NCI-H2227 (cell line): Measurements from ENCODE around the gene CHD9.
"Not testable (repeated sequence)": the region's sequence is repeated elsewhere in the genome, so short reads cannot be mapped to it uniquely, and the experiment has no call there.

Experiments
- DNase-seq: peaks from one replicate; lab custom pipeline; 2025; ENCODE audit not compliant: unreplicated experiment; lab: John Stamatoyannopoulos, UW

The CHD9 gene

GRCh38 chr16:53048139-53048915, 6.5 kb upstream of the CHD9 start:
- DNase-seq: no peak

DNA sequence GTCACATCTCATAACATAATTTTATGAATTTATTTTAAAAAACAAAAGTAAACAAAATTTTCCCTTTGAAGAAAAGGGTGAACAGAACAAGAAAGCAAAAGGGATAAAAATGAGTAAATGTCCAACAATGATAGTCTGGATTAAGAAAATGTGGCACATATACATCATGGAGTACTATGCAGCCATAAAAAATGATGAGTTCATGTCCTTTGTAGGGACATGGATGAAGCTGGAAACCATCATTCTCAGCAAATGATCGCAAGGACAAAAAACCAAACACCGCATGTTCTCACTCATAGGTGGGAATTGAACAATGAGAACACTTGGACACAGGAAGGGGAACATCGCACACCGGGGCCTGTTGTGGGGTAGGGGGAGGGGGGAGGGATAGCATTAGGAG, 3.5 kb upstream of the CHD9 start:
- not testable (repeated sequence) for DNase-seq

DNA sequence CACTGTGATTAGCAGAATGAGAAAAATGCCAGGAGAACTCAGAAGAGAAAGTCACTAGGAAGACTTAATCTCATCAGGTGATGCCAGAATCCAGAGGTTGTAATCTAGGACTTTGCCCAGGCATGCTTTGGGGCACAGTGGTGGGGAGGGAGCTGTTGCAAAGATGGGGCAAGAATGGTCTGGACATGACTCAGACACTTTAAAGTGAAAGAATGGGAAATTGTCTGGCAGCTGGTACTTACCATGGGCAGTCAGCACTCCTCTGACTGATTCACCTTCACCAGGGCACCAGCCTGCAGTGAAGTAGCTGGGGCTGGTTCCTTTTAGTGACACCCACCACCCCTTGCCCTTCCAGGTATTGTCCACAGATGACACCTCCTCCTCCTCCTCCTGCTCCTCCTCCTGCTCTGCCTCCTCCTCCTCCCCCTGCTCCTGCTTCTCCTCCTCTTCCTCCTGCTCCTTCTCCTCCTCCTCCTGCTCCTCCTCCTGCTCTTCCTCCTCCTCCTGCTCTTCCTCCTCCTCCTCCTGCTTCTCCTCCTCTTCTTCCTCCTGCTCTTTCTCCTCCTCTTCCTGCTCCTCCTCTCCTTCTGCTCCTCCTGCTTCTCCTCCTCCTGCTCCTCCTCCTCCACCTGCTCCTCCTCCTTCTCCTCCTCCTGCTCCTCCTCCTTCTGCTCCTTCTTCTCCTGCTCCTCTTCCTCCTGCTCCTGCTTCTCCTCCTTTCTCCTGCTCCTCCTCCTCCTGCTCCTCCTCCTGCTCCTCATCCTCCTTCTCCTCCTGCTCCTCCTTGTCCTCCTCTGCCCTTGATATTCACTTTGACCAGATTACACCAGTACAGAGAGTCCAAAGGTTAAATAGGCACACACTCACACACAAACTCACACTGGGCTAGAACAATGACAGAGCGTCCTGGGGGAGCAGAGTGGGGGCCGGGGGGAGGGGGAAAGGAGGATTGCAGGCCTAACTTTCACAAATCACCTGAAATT, 2.0 kb upstream of the CHD9 start, which contains the start of gene CHD9NB:
TSS of gene CHD9NB (minus strand) at position 379 of the 983 bp plus-strand sequence. CDS start 8,739 bp downstream, outside the sequence.
- no peak for DNase-seq

DNA sequence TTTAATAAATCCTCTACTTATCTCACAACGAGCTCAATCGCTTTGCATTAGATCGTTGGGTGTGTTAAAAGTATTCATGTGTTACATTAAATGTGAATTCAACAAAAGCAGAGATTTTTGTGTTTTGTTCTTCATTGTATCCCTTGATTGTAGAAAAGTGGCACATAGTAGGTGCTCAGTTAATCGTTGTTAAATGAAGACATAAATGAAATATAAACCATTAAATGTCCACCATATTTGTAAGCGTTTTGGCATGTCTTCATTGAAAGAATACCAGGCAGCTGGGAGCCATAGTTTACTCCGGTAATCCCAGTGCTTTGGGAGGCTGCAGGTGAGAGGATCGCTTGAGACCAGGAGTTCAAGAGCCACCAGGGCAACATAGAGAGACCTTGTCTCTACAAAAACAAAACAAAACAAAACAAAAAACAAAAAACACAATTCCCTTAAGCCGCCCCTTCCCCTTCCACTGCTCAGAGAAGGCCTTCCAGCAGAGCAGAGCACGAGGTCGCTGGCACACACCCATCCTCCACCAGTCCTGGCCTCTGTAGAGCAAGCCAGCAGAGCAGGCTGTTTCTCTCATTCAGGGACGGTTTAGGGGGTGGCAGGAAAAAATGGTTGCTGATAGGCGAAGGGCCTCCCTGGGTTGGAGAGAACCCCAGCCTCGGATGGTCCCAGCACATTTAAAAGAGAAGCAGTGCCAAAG, 673 bp upstream of the CHD9 start:
- DNase-seq: peak; percentile 27

DNA sequence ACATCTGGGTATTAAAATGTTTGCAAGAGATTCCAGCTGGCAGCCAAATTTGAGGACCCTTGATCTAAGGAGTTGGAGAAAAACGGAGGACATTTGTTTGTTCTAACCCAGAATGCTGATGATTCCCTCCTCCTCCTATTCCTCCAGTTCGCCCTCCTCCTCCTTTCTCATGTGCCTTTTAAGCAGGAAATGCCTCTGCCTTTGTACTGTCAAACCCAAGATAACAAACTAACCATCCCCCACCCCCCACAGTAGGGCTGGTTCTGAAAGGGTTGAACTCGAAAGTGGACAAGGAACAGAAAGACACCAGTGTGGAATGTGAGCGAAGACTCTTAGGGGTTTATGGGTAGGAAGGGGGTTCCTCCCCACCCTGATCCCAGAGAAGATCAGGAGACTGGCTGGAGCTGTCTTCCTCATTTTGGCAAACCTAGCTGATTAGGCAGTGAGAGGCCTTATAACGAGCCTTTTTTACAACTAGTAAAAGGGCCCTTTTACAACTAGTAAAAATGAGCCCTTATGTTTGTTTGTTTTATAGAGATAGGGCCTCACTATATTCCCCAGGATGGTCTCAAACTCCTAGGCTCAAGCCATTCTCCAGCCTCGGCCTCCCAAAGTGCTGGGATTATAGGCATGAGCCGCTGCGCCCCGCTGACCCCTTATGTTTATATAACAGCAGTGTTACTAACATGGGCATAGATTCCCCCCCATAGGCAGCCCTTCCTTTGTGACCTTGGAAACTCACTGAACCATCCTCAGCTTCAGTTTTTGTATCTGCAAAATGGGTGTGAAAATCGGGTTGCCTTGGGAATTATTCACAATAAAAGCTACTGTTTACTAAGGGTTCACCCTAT, 975 bp downstream of the CHD9 start:
- DNase-seq: peak; percentile 12

GRCh38 chr16:53056392-53056881, 1.6 kb downstream of the CHD9 start:
- DNase-seq: no peak

- no peak for DNase-seq
These were observed 2.9 kb downstream of the CHD9 start for GRCh38 chr16:53057658-53058057.

DNA sequence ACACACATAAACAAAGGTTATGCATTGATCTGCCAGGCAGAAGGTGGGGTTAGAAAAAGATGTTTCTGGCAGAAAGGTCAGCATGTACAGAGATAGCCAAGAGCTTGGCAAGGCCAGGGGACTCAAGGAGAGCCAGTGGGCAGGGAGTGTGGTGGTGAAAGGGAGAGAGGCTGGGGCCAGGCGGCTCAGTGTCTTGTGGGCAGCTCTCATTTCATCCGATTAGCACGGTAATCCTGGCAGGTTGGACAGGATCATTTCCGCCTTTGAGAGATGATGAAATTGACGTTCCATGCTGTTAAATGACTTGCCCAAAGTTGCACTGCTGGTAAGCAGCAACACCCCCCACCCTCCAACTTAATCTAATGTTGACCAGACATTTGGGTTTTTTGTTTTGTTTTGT, 3.6 kb downstream of the CHD9 start:
- no peak for DNase-seq

DNA sequence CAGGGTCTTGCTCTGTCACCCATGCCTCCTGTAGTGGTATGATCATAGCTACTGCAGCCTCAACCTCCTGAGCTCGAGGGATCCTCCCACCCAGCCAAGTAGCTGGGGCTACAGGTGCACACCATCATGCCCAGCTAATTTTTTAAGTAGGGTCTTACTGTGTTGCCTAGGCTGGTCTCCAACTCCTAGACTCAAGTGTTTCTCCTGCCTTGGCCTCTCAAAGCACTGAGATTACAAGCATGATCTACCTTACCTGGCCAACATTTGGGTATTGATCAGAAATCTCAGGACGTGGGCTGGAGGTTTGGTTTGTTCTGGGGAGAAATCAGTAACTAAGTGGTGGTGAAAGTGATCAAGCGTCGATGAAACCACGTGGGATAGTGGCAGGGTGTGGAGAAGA, 4.1 kb downstream of the CHD9 start:
- DNase-seq: no peak

- no peak for DNase-seq
These were observed 4.9 kb downstream of the CHD9 start for GRCh38 chr16:53059672-53060071.

DNA sequence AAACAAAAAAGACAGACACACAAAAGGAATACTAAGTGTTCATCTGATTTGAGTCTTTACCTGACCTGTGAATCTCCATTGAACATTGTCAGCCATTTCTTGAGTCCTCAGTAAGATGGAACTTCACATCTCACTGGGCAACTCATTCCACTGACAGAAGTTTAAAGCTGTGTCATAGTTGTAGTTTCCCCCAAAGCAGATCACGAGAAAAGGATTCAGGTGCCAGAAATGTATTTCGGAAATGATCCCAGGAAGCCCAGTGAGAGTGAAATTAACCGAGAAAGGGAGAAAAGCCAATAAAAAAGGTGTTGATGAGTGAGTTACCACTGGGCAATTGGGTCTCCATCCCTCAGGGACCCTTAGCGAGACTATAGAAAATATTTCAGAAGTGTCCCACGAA, 6.5 kb downstream of the CHD9 start:
- no peak for DNase-seq

- DNase-seq: no peak
These were observed 6.9 kb downstream of the CHD9 start for GRCh38 chr16:53061701-53062159.

- no peak for DNase-seq
These were observed 9.3 kb downstream of the CHD9 start for GRCh38 chr16:53064081-53064578.

GRCh38 chr16:53065461-53066061, 10.8 kb downstream of the CHD9 start:
- DNase-seq: no peak

DNA sequence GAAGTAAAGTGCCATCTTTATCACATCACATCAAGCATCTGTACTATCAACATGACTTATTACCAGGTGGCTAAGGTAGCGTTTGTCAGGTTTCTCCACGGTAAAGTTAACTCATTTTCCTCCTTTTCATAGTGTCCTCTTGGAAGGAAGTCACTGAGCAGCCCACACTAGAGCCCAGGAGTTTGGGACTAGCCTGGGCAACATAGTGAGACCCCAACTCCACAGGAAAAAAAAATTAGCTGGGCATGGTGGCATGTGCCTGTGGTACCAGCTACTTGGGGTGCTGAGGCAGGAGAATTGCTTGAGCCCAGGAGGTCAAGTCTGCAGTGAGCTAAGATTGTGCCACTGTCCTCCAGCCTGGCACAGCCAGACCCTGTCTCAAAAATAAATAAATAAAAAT, 12.9 kb downstream of the CHD9 start:
- no peak for DNase-seq

- no peak for DNase-seq
These were observed 13.6 kb downstream of the CHD9 start for GRCh38 chr16:53068423-53068833.

DNA sequence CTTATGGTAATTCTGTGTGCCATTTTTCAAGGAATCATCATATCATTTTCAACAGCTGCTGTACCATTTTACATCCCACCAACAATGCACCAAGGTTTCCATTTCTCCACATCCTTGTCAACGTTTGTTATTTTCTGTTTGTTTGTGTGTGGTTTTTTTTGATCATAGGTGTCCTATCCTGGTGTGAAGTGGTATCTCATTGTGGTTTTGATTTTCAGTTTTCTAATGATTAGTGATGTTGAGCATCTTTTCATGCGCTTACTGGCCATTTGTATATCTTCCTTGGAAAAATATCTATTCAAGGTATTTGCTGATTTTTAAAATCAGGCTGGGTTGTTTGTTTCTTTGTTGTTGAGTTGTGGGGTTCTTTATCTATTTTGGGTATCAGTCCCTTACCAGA, 15.0 kb downstream of the CHD9 start:
- no peak for DNase-seq

GRCh38 chr16:53071748-53072301, 17.0 kb downstream of the CHD9 start:
- DNase-seq: no peak

GRCh38 chr16:53073022-53073421, 18.2 kb downstream of the CHD9 start:
- DNase-seq: no peak
